Astrocyte of the spinal cord (primary cell): ENCODE results near the gene MARCHF10.

Source experiments
- DNase-seq: peaks from one replicate; pipeline ENCODE4 v3.0.0; 2011; ENCODE audit warnings: low read depth, low spot score
- H3K4me3 ChIP-seq: 2 replicates; pipeline ENCODE4 v1.5.1; 2011; ENCODE audit warnings: low read depth, mild to moderate bottlenecking, low read length, moderate library complexity
- in situ Hi-C: cut with HindIII; loops from 2 replicates; pipeline ENCODE4 v1.10.0; 2017; ENCODE audit warnings: low sequenced_read_pairs
- TF ChIP-seq, protein P1 (sequence below): IDR thresholded peaks from 2 replicates; pipeline ENCODE4 v1.5.1; 2012; ENCODE audit warnings: low read depth, mild to moderate bottlenecking, low read length, inconsistent platforms

MARCHF10 gene

GRCh38 chr17:62749926-62750325 lies 58.2 kb downstream of the MARCHF10 start:
- no peak for DNase-seq
- TF ChIP-seq, protein P1, sequence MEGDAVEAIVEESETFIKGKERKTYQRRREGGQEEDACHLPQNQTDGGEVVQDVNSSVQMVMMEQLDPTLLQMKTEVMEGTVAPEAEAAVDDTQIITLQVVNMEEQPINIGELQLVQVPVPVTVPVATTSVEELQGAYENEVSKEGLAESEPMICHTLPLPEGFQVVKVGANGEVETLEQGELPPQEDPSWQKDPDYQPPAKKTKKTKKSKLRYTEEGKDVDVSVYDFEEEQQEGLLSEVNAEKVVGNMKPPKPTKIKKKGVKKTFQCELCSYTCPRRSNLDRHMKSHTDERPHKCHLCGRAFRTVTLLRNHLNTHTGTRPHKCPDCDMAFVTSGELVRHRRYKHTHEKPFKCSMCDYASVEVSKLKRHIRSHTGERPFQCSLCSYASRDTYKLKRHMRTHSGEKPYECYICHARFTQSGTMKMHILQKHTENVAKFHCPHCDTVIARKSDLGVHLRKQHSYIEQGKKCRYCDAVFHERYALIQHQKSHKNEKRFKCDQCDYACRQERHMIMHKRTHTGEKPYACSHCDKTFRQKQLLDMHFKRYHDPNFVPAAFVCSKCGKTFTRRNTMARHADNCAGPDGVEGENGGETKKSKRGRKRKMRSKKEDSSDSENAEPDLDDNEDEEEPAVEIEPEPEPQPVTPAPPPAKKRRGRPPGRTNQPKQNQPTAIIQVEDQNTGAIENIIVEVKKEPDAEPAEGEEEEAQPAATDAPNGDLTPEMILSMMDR, result no peak
- H3K4me3 ChIP-seq, result no peak overlapping the region
- in situ Hi-C loops, result no loop called here

- in situ Hi-C loops, result no loop called here
- no peak overlapping the region for H3K4me3 ChIP-seq
Observed at GRCh38 chr17:62746941-62747340, 61.2 kb downstream of the MARCHF10 start.

DNA sequence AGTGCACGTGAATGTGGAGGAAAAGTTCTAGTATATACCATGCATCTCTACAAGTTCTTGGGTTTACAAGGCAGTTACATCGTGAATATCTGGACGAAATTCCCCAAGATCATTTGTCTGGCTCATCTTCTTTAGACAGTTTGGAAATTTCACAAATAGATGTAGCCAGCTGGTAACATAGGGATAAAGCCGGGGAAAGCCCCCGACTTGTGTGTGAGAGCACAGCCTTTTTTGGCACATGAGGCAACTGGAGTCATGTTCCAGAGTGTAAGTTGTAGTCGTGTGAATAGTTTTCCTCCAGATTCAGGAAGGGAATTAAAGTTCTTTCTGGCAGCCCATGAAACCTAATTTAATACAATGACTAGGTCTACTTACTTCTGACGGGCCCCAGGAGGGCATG lies 62.3 kb downstream of the MARCHF10 start:
- DNase-seq, result no peak
- H3K4me3 ChIP-seq, result no peak overlapping the region
- TF ChIP-seq, protein P1, result no peak
- in situ Hi-C loops, result no loop called here

More at GRCh38 chr17:62746941-62747340, 61.2 kb downstream of the MARCHF10 start:
- TF ChIP-seq, protein P1, result no peak
- DNase-seq, result no peak

GRCh38 chr17:62744259-62744658 lies 63.9 kb downstream of the MARCHF10 start:
- DNase-seq, result no peak
- in situ Hi-C loops, result no loop called here
- TF ChIP-seq, protein P1, result no peak
- H3K4me3 ChIP-seq, result no peak overlapping the region

GRCh38 chr17:62741290-62741689 lies 66.8 kb downstream of the MARCHF10 start:
- TF ChIP-seq, protein P1, result no peak
- DNase-seq, result no peak
- H3K4me3 ChIP-seq, result no peak overlapping the region
- in situ Hi-C loops, result no loop called here

GRCh38 chr17:62739645-62740388 lies 68.3 kb downstream of the MARCHF10 start:
- in situ Hi-C loops, result no loop called here
- DNase-seq, result peak; percentile 30

More at GRCh38 chr17:62739645-62740388, 68.3 kb downstream of the MARCHF10 start:
- H3K4me3 ChIP-seq, result no peak overlapping the region
- TF ChIP-seq, protein P1, result no peak
